Endodermal cell (in vitro differentiated cells): Measurements from ENCODE around the gene NADSYN1. TPM values are rescaled to one million over a fixed set of nuclear protein-coding genes. Genes with fewer than 3 reads are reported as not detected.
A peak's percentile ranks its signal among the peaks of the same experiment; 100 is the strongest.

Experiments used
- DNase-seq: peaks from one replicate; pipeline ENCODE4 v3.0.0-alpha.2; 2017
- H3K27ac ChIP-seq: 2 replicates; pipeline ENCODE4 v1.5.1; 2013; ENCODE audit warnings: mild to moderate bottlenecking, low read depth, low read length, moderate library complexity
- H3K27me3 ChIP-seq: 2 replicates; pipeline ENCODE4 v1.6.1; 2013; ENCODE audit warnings: mild to moderate bottlenecking, low read length, moderate library complexity; ENCODE audit not compliant: insufficient read depth, control insufficient read depth, poor library complexity, severe bottlenecking
- H3K36me3 ChIP-seq: 2 replicates; pipeline ENCODE4 v1.7.0; 2013; ENCODE audit warnings: mild to moderate bottlenecking, low read length, moderate library complexity; ENCODE audit not compliant: control insufficient read depth, insufficient read depth
- H3K4me1 ChIP-seq: one replicate; pipeline ENCODE4 v1.7.0; 2013; ENCODE audit warnings: low read length; ENCODE audit not compliant: control insufficient read depth, insufficient read depth
- H3K4me3 ChIP-seq: 2 replicates; pipeline ENCODE4 v1.5.1; 2013; ENCODE audit warnings: mild to moderate bottlenecking, low read length, moderate library complexity
- H3K9ac ChIP-seq: 2 replicates; pipeline ENCODE4 v1.6.1; 2013; ENCODE audit warnings: mild to moderate bottlenecking, low read length, moderate library complexity; ENCODE audit not compliant: poor library complexity, severe bottlenecking; ENCODE audit errors: extremely low read depth
- H3K9me3 ChIP-seq: 2 replicates; pipeline ENCODE4 v1.6.1; 2013; ENCODE audit warnings: mild to moderate bottlenecking, low read length, moderate library complexity; ENCODE audit not compliant: control insufficient read depth
- H3K27ac Mint-ChIP-seq: 2 replicates; pipeline ENCODE4 v1.8.0; 2020; ENCODE audit warnings: mixed read lengths
- H3K27me3 Mint-ChIP-seq: 2 replicates; pipeline ENCODE4 v1.8.0; 2021; ENCODE audit warnings: mild to moderate bottlenecking, mixed read lengths; ENCODE audit not compliant: insufficient read depth
- H3K36me3 Mint-ChIP-seq: 2 replicates; pipeline ENCODE4 v1.8.0; 2020; ENCODE audit warnings: low read depth, mixed read lengths
- H3K4me1 Mint-ChIP-seq: 2 replicates; pipeline ENCODE4 v1.8.0; 2020; ENCODE audit warnings: mixed read lengths
- H3K4me3 Mint-ChIP-seq: 2 replicates; pipeline ENCODE4 v1.8.0; 2020; ENCODE audit warnings: mild to moderate bottlenecking, moderate library complexity, mixed read lengths
- H3K9me3 Mint-ChIP-seq: 2 replicates; pipeline ENCODE4 v1.8.0; 2020; ENCODE audit warnings: mild to moderate bottlenecking, mixed read lengths
- CTCF ChIP-seq: fragments of 200-600 bp; sonication (generic); conservative IDR thresholded peaks from 2 replicates; pipeline ENCODE4 v1.5.0; 2021; ENCODE audit warnings: antibody characterized with exemption, mild to moderate bottlenecking
- WGBS, 2 experiments: methylation state at CpG; one replicate each; pipeline versions ENCODE4 v1.1.5 to v1.1.7; 2013; ENCODE audit warnings: missing lambda C conversion rate in 2 of 2, mixed read lengths in 1 of 2; ENCODE audit not compliant: insufficient coverage in 1 of 2, insufficient read length in 1 of 2; 5-methylcytosine and 5-hydroxymethylcytosine counted together
- total RNA-seq, 2 donors: library from RNA; stranded (reverse); fragmentation: NEBNext Ultra II Directional in 1 of 2; extraction: Animal tissue kit (Norgen Biotek cat#: 25700) in 1 of 2; gene quantifications; 2 replicates in 1 of 2; 3 replicates in 1 of 2; pipeline ENCODE4 v1.2.1, GENCODE V29; 2021

Gene NADSYN1
- total RNA-seq, 2 donors from 2014 or later: 51.9 to 61.6 TPM

- H3K36me3 Mint-ChIP-seq: peaks cover 82% of the 10 kb centered on the region
- Histone ChIP-seq H3K27me3 (no peaks in the 10 kb centered on the region), H3K9me3 (peaks cover 8% of the 10 kb centered on the region), H3K36me3 (peaks cover 57% of the 10 kb centered on the region), H3K4me3 (no peak overlapping the region), H3K27ac (no peak overlapping the region), H3K9ac (no peak overlapping the region), H3K4me1 (peaks cover 2% of the 10 kb centered on the region)
- H3K27ac Mint-ChIP-seq: no peak overlapping the region
- H3K27me3 Mint-ChIP-seq: no peaks in the 10 kb centered on the region
- peaks cover 15% of the 10 kb centered on the region for H3K4me1 Mint-ChIP-seq
- TF ChIP-seq CTCF: no peak
- 88 to 100% methylated on average over 1 of the region's 1 CpG for WGBS, 2 experiments
- H3K9me3 Mint-ChIP-seq: no peaks in the 10 kb centered on the region
- H3K4me3 Mint-ChIP-seq: no peak overlapping the region
- DNase-seq: no peak
Observed at GRCh38 chr11:71486320-71486719, 33.3 kb downstream of the NADSYN1 start.

GRCh38 chr11:71488681-71489270, 35.8 kb downstream of the NADSYN1 start:
- Mint-ChIP-seq H3K27me3 (no peaks in the 10 kb centered on the region), H3K4me3 (no peak overlapping the region), H3K4me1 (peaks cover 15% of the 10 kb centered on the region), H3K36me3 (peaks cover 81% of the 10 kb centered on the region), H3K27ac (peak overlapping the region; percentile 86), H3K9me3 (no peaks in the 10 kb centered on the region)
- no peak for DNase-seq
- H3K4me1 ChIP-seq: peaks cover 2% of the 10 kb centered on the region
- H3K27me3 ChIP-seq: no peaks in the 10 kb centered on the region
- peaks cover 49% of the 10 kb centered on the region for H3K36me3 ChIP-seq
- TF ChIP-seq CTCF: no peak
- WGBS, 2 experiments: 82 to 87% methylated on average over 6 of the region's 6 CpGs
- peak overlapping the region; percentile 64 for H3K9ac ChIP-seq
- H3K4me3 ChIP-seq: no peak overlapping the region
- peak overlapping the region; percentile 76 for H3K27ac ChIP-seq
- peaks cover 8% of the 10 kb centered on the region for H3K9me3 ChIP-seq

- H3K36me3 Mint-ChIP-seq: peaks cover 80% of the 10 kb centered on the region
- H3K4me3 Mint-ChIP-seq: no peak overlapping the region
Observed at GRCh38 chr11:71489311-71490043, 36.5 kb downstream of the NADSYN1 start.

More at GRCh38 chr11:71489311-71490043, 36.5 kb downstream of the NADSYN1 start:
- no peak overlapping the region for H3K4me3 ChIP-seq
- Mint-ChIP-seq H3K27me3 (no peaks in the 10 kb centered on the region), H3K27ac (no peak overlapping the region), H3K9me3 (no peaks in the 10 kb centered on the region), H3K4me1 (peaks cover 15% of the 10 kb centered on the region)
- peaks cover 46% of the 10 kb centered on the region for H3K36me3 ChIP-seq
- 87 to 88% methylated on average over 5 to 15 of the region's 15 CpGs for WGBS, 2 experiments
- H3K4me1 ChIP-seq: peaks cover 2% of the 10 kb centered on the region
- DNase-seq: no peak
- no peak overlapping the region for H3K9ac ChIP-seq
- H3K27ac ChIP-seq: no peak overlapping the region
- TF ChIP-seq CTCF: no peak
- peaks cover 8% of the 10 kb centered on the region for H3K9me3 ChIP-seq
- no peaks in the 10 kb centered on the region for H3K27me3 ChIP-seq
